HepG2 (cell line): ENCODE data around the gene ABCA13. TPM values are rescaled to one million over a fixed set of nuclear protein-coding genes. Genes with fewer than 3 reads are reported as not detected.

Source experiments
- ATAC-seq: fragments of 200-7000 bp; cut with Tn5 transposase; 3 replicates; pipeline ENCODE4 v1.9.1; 2020; ENCODE audit warnings: mild to moderate bottlenecking, moderate library complexity
- BruUV-seq: library from RNA; stranded (reverse); fragments of 400-500 nt; replicated peaks from 2 replicates; lab custom pipeline; 2021; lab: Mats Ljungman, UMichigan
- CTCF ChIA-PET: fragments of 300-600 bp; formaldehyde crosslinking; extraction: SDS; loops from one replicate; lab custom pipeline; 2021; ENCODE audit warnings: low total read pairs, inconsistent platforms, low intra/inter-chr PET ratio; lab: Yijun Ruan, JAX
- POLR2A ChIA-PET: fragments of 350-600 bp; sonication (Branson Sonifier 250); formaldehyde crosslinking; loops from one replicate; lab custom pipeline; 2020; ENCODE audit warnings: antibody characterized with exemption, inconsistent platforms; lab: Yijun Ruan, JAX
- DNase-seq: peaks from one replicate; pipeline ENCODE4 v3.0.0-alpha.2; 2015; ENCODE audit warnings: low spot score
- FAIRE-seq: peaks from 3 replicates; lab custom pipeline; 2011; peaks lifted over from hg19 to GRCh38; lab: Jason Lieb, UNC
- H2AFZ ChIP-seq: one replicate; pipeline ENCODE4 v1.6.1; 2011; ENCODE audit warnings: low read length, inconsistent platforms
- H3K27ac ChIP-seq: fragments of 300-600 bp; 3 replicates; pipeline ENCODE4 v1.8.0; 2011; ENCODE audit warnings: mixed run types, mild to moderate bottlenecking, mixed read lengths, low read length, inconsistent platforms; ENCODE audit not compliant: insufficient read depth; ENCODE audit errors: extremely low read length
- H3K27me3 ChIP-seq, 2 experiments: fragments of 200-600 bp in 1 of 2; 2 replicates in 1 of 2; 3 replicates in 1 of 2; pipeline versions ENCODE4 v1.6.0 to v1.8.0; 2011; ENCODE audit warnings: low read length in 2 of 2, mild to moderate bottlenecking in 2 of 2, moderate library complexity in 2 of 2, inconsistent platforms in 1 of 2; ENCODE audit not compliant: insufficient read depth in 2 of 2, control insufficient read depth in 1 of 2
- H3K36me3 ChIP-seq, 2 experiments: fragments of 200-600 bp in 1 of 2; replicated peaks in 1 of 2; 2 replicates in 1 of 2; 3 replicates in 1 of 2; pipeline versions ENCODE4 v1.5.1 to v1.8.0; 2011; ENCODE audit warnings: low read length in 2 of 2, inconsistent platforms in 1 of 2; ENCODE audit not compliant: insufficient read depth in 2 of 2, control insufficient read depth in 1 of 2
- H3K4me1 ChIP-seq: 2 replicates; pipeline ENCODE4 v1.5.1; 2012; ENCODE audit warnings: low read length, inconsistent platforms; ENCODE audit not compliant: insufficient read depth
- H3K4me2 ChIP-seq: 2 replicates; pipeline ENCODE4 v1.6.0; 2011; ENCODE audit warnings: low read depth, low read length, inconsistent platforms
- H3K4me3 ChIP-seq, 3 experiments: fragments of 200-600 bp in 1 of 3; sonication (generic), shearing (Covaris generic) in 1 of 3; replicated peaks in 1 of 3; 2 replicates each; pipeline ENCODE4 v1.5.1; 2011 to 2016; ENCODE audit warnings: low read length in 3 of 3, inconsistent platforms in 2 of 3, low read depth in 2 of 3, mild to moderate bottlenecking in 2 of 3, control low read depth in 1 of 3, mixed read lengths in 1 of 3; ENCODE audit not compliant: insufficient read depth in 1 of 3
- H3K79me2 ChIP-seq: one replicate; pipeline ENCODE4 v1.6.1; 2011; ENCODE audit warnings: low read length, inconsistent platforms; ENCODE audit not compliant: insufficient read depth
- H3K9ac ChIP-seq: 2 replicates; pipeline ENCODE4 v1.6.0; 2011; ENCODE audit warnings: mild to moderate bottlenecking, low read depth, low read length, inconsistent platforms; ENCODE audit not compliant: insufficient read depth
- H3K9me3 ChIP-seq: 2 replicates; pipeline ENCODE4 v1.5.1; 2012; ENCODE audit warnings: mild to moderate bottlenecking, low read length
- H4K20me1 ChIP-seq: 2 replicates; pipeline ENCODE4 v1.6.0; 2011; ENCODE audit warnings: inconsistent platforms, mild to moderate bottlenecking, low read length, moderate library complexity; ENCODE audit not compliant: insufficient read depth
- DMAP1 ChIP-seq: IDR thresholded peaks from 2 replicates; pipeline ENCODE4 v1.6.1; 2016
- ESRRA ChIP-seq: sonication (generic); formaldehyde crosslinking; IDR thresholded peaks from 2 replicates; pipeline ENCODE4 v1.5.1; 2020; ENCODE audit warnings: mild to moderate bottlenecking, low read depth, missing genetic modification reagents
- PRMT3 ChIP-seq: sonication (generic); formaldehyde crosslinking; IDR thresholded peaks from 2 replicates; pipeline ENCODE4 v1.8.1; 2022; ENCODE audit warnings: low read depth, mild to moderate bottlenecking, moderate library complexity, missing genetic modification reagents, borderline replicate concordance
- TGIF2 ChIP-seq: IDR thresholded peaks from 2 replicates; pipeline ENCODE4 v1.6.1; 2016; ENCODE audit warnings: control low read depth, missing compliant biosample characterization
- ZBTB42 ChIP-seq: sonication (generic); formaldehyde crosslinking; IDR thresholded peaks from 2 replicates; pipeline ENCODE4 v1.5.0; 2020; ENCODE audit warnings: mild to moderate bottlenecking, missing genetic modification reagents
- ZNF431 ChIP-seq: sonication (generic); formaldehyde crosslinking; IDR thresholded peaks from 2 replicates; pipeline ENCODE4 v1.9.0; 2022; ENCODE audit warnings: missing genetic modification reagents, low read depth, mild to moderate bottlenecking, borderline replicate concordance
- ZNF569 ChIP-seq: sonication (generic); formaldehyde crosslinking; IDR thresholded peaks from 2 replicates; pipeline ENCODE4 v1.5.0; 2020; ENCODE audit warnings: mild to moderate bottlenecking, missing genetic modification reagents, moderate library complexity, borderline replicate concordance
- WGBS: methylation state at CpG from one replicate; pipeline ENCODE4 v1.1.6; 2017; ENCODE audit warnings: low lambda C conversion rate; 5-methylcytosine and 5-hydroxymethylcytosine counted together
- in situ Hi-C: cut with HindIII; loops from 2 replicates; pipeline ENCODE4 v1.10.0; 2017; ENCODE audit warnings: low pct_unique_long_range_greater_than_20kb; ENCODE audit not compliant: extremely low pct_ligation_motif_present
- intact Hi-C: fragments of 100-400 bp; cut with micrococcal nuclease; formaldehyde crosslinking; loops from one replicate; pipeline ENCODE4 v1.10.0; 2022; ENCODE audit not compliant: unreplicated experiment
- polyA plus RNA-seq, 8 experiments: library from polyadenylated mRNA; depleted of rRNA in 3 of 8; stranded (reverse) in 7 of 8; unstranded in 1 of 8; fragments of >200 nt; fragmentation: Illumina TruSeq in 4 of 8; extraction: Trizol in 4 of 8; gene quantifications; 2 replicates each; pipeline versions ENCODE4 v1.2.1 to v1.2.3, GENCODE V29; 2011 to 2016; ENCODE audit warnings: low read depth in 4 of 8, missing spikeins in 1 of 8, mixed read lengths in 1 of 8; ENCODE audit not compliant: insufficient read depth in 1 of 8
- total RNA-seq, 5 experiments: library from RNA; depleted of rRNA; stranded (reverse); fragments of >200 nt; fragmentation: Illumina TruSeq; extraction: Trizol; gene quantifications; 2 replicates each; pipeline ENCODE4 v1.2.3, GENCODE V29; 2016; ENCODE audit warnings: low read depth in 1 of 5
- TF ChIP-seq, protein P1 (sequence below): sonication (generic); formaldehyde crosslinking; IDR thresholded peaks from 2 replicates; pipeline ENCODE4 v1.5.1; 2020; ENCODE audit warnings: mild to moderate bottlenecking, missing genetic modification reagents

The ABCA13 gene
- total and polyA plus RNA-seq, 2 of the 13 experiments (the other 11 are each of a cell fraction or from before 2014, with no cell fraction given), result 0.03 TPM; not detected in 1

DNA sequence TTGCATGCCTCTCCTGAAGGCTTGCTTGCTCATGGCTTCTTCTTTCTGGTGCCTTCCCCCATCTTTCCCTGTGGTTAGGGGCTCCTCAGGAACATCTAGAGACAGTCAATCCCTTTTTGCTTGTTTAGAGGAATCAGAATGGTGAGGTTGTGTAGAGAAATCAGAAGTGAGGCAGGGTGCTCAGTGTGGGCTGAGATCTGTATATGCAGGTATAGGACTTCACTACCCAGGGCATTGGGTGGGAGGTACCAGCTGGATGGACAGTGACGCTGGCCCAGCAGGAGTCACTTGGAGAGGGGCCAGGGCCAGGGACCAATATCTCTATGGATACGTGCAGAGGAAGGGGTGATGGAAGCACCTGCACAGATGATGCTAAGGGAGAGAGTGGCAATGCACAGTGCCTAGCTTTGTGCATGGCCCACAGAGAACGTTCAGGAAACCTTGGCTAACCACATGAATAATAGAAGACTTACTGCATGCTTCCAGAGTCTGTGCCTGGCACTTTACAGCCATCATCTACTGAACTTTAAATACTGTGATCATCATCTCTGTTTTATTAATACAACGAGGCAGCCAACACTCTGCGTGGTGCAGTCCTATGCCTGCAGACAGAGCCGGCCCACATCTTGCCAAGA lies 255.2 kb downstream of the ABCA13 start:
- ChIA-PET POLR2A (no interaction called here), CTCF (no interaction called here)
- no peak overlapping the region for H3K4me3 ChIP-seq
- no peak overlapping the region for H2AFZ ChIP-seq
- TF ChIP-seq ZNF431 (CRISPR knock-in tag) (no peak), ESRRA (CRISPR knock-in tag) (no peak), DMAP1 (CRISPR knock-in tag) (no peak), ZBTB42 (no peak)
- DNase-seq, result no peak
- no peak for FAIRE-seq
- ATAC-seq, result no peak
- no peaks in the 10 kb centered on the region for H3K79me2 ChIP-seq
- H3K9me3 ChIP-seq, result no peaks in the 10 kb centered on the region
- in situ Hi-C loops (no loop called here), intact Hi-C loops (no loop called here)
- 2% methylated on average over 6 of the region's 6 CpGs for WGBS
- no TSS peak for BruUV-seq
- H3K4me2 ChIP-seq, result no peak overlapping the region
- no peak overlapping the region for H3K9ac ChIP-seq
- no peaks in the 10 kb centered on the region for H3K27me3 ChIP-seq
- H3K36me3 ChIP-seq, result no peaks in the 10 kb centered on the region
- H3K27ac ChIP-seq, result no peak overlapping the region
- no peaks in the 10 kb centered on the region for H4K20me1 ChIP-seq
- no peaks in the 10 kb centered on the region for H3K4me1 ChIP-seq

DNA sequence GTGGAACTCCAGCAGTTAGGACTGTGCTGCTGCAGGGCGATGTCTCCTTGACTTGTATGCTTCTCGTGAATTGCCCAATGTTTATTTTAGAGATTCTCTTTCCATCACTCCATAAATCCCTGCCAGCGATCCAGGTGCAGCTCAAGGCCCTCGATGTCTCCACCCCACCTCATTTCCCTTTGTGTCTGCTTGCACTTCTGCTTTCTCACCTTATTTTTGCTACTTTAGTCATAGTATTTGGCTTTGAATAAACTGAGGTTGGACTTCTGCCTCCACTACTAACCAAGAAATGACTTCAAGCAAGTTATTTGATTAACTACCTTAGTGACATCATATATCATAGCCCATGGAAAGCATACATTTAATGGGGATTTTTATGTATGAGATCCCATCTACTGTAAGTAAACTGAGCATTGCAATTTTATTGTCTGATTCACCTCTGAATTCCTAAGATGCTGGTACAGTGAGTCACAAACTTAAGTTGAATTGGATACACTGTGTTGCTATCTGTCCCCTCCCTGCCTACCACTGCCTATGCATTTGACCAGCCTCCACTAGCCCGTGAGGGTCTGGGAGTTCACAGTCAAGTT lies 255.8 kb downstream of the ABCA13 start:
- Histone ChIP-seq H2AFZ (no peak overlapping the region), H3K36me3 (no peaks in the 10 kb centered on the region), H3K4me1 (no peaks in the 10 kb centered on the region), H3K27me3 (no peaks in the 10 kb centered on the region), H3K4me3 (no peak overlapping the region), H3K9ac (no peak overlapping the region), H3K4me2 (no peak overlapping the region), H3K9me3 (no peaks in the 10 kb centered on the region), H3K79me2 (no peaks in the 10 kb centered on the region), H4K20me1 (no peaks in the 10 kb centered on the region), H3K27ac (no peak overlapping the region)
- no TSS peak for BruUV-seq
- in situ Hi-C loops (no loop called here), intact Hi-C loops (no loop called here)
- FAIRE-seq (no peak), ATAC-seq (no peak), DNase-seq (no peak)
- 0% methylated on average over 4 of the region's 5 CpGs for WGBS
- CTCF ChIA-PET, result no interaction called here
- TF ChIP-seq TGIF2 (CRISPR knock-in tag) (no peak), ZNF569 (no peak), PRMT3 (CRISPR knock-in tag) (no peak), ESRRA (CRISPR knock-in tag) (no peak)
- TF ChIP-seq, protein P1, sequence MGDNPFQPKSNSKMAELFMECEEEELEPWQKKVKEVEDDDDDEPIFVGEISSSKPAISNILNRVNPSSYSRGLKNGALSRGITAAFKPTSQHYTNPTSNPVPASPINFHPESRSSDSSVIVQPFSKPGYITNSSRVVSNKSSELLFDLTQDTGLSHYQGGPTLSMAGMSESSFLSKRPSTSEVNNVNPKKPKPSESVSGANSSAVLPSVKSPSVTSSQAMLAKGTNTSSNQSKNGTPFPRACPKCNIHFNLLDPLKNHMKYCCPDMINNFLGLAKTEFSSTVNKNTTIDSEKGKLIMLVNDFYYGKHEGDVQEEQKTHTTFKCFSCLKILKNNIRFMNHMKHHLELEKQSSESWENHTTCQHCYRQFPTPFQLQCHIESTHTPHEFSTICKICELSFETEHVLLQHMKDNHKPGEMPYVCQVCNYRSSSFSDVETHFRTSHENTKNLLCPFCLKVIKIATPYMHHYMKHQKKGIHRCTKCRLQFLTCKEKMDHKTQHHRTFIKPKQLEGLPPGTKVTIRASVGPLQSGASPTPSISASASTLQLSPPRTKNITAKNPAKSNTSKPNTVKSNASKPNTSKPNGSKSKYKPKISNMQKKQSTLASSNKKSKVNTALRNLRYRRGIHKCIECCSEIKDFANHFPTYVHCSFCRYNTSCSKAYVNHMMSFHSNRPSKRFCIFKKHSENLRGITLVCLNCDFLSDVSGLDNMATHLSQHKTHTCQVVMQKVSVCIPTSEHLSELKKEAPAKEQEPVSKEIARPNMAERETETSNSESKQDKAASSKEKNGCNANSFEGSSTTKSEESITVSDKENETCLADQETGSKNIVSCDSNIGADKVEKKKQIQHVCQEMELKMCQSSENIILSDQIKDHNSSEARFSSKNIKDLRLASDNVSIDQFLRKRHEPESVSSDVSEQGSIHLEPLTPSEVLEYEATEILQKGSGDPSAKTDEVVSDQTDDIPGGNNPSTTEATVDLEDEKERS (CRISPR knock-in tag), result no peak
- POLR2A ChIA-PET, result no interaction called here
